GM12801 (cell line): ENCODE measurements around the gene EPHA5.

Experiments
- CTCF ChIP-seq: IDR thresholded peaks from one replicate; pipeline ENCODE4 v1.5.1; 2011; ENCODE audit warnings: control low read depth; ENCODE audit not compliant: insufficient read length; ENCODE audit errors: extremely low read depth

EPHA5 gene

DNA sequence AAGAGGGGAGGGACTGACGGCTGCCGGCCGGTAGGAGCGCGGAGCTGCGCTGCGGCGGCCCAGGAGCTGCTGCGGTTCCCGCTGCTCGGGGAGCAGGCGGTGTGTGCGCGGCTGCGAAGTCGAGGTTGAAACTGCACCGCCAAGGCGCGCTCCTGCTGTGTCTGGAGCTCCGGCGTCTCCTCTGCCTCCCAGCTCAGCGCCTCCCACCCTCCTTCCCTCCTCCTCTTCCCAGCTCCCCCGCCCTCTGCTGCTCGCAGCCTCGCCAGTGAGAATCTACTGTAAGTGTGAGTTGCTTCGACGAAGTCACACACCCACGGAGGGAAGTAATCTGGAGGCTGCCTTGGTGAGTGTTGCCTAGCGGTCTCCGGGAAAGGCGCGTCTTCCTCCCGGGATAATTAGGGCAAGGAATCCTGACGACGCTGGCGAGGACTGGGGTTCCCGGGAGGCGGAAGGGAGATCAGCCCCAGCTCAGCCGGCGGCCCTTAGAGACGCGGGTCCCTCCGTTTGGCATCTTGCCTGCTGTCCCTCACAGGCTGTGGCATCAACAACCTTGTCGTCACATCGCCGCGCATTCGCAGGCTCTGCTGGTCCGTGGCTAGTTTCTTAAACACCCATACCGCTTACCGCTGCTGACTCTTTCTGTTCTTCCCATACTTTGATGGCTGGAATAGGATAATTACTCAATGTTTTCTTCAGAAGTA, at the start of gene EPHA5:
Gene EPHA5 (minus strand): TSS at position 159 of the 701 bp plus-strand sequence. CDS start 747 bp downstream, outside the sequence.
- no peak for TF ChIP-seq CTCF

GRCh38 chr4:65719635-65720034, 49.3 kb upstream of the EPHA5 start:
- no peak for TF ChIP-seq CTCF

DNA sequence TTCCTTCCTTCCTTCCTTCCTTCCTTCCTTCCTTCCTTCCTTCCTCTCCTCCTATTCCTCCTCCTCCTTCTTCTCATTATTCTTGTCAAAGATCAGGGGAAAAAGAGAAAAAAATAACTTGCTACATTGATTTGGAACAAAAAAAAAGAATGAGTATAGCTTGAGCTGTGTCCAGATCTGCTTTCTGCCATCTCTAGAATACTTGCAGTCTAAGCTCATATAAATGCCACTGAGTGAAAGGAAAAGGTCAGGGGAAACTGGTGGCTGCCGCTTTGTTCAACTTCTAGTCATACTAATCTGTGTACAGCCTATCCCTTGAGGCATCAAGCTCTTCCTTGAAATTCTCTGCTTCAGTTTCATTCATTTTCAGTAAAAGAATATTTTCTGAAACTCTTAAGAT, 28.3 kb upstream of the EPHA5 start:
- no peak for TF ChIP-seq CTCF

DNA sequence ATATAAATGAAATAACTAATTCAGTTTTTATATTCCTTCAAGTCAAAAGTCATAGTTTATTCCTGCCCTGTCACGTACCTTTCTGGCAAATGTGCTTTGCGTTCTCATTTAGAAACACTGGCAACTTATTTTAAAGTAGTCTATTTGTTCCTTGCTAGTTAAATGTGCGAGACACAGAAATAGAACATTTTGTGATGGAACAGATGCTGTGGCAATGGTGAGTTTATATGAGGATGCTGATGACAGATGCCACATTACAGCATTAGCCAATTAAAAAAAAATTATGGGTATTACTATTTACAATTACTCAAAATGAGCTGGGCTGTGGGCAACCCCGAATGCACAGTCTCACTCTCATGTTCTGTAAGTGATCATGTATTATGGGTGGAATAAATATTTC, 26.1 kb upstream of the EPHA5 start:
- no peak for TF ChIP-seq CTCF

DNA sequence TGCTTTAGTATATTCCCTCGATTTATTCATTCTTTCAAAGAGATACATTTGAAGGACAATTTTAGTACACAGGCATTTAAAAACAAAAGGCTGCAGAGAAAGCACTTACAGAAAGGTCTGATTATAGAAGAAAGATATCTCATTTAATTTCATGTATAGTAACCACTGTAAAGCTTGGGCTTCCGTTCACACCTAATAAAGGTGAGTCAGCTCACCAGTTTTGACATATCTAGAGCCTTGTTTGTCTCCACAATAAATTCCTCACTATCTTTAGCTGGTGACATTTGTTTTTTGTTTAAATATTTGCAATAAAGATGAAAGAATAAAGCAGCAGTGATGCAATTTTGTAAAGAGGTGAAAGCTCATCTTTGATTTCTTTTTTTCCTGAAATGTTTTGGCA, 1.1 kb upstream of the EPHA5 start:
- no peak for TF ChIP-seq CTCF

- TF ChIP-seq CTCF, result no peak
Observed at GRCh38 chr4:65670020-65670330, 314 bp downstream of the EPHA5 start.

DNA sequence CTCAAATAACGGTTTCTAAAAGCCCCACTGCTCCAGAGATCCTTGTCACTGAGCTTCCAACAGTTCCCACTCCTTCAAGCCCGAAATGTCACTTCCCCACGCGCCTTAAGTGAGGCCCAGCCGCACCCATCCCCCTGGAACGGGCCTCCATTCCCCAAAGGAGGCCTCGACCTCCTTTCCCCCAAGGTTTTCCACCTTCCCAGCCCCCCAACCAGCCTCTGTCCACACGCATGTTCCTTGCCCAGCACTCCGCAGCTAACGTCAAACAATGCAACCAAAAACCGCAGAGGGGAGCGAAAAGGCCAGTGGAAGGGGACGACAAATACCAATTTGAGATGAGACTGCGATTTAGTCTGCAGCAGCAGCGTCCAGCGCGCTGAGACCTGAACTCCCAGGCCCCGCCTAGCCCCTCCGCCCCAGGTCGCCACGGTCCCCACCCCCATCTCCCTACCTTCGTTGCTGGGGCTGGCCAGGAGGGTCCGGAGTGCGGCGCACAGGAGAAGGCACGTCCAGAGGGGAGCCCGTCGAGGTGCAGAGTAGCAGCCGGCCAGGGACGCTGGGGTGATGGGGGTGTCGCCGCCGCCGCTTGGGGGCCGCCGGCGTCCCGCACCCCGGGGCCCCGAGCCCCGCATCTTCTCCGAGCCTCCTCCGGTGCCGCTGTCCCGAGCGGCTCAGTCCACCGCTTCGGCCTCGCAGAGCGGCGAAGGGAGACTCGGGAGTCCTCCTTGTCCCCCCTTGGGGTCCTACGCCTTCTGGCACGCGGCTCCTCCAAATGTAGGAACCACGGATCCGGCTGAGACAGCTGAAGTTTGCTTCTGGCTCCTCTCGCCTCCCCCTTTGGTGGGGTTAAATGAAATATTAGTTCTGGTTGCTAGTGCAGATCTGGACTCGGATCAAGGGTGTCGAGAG, 924 bp downstream of the EPHA5 start:
- TF ChIP-seq CTCF, result no peak
